HepG2 (cell line): Measurements from ENCODE around the gene EMC1. TPM values are rescaled to one million over a fixed set of nuclear protein-coding genes. Genes with fewer than 3 reads are reported as not detected.

Source experiments
- ATAC-seq: fragments of 200-7000 bp; cut with Tn5 transposase; 3 replicates; pipeline ENCODE4 v1.9.1; 2020; ENCODE audit warnings: mild to moderate bottlenecking, moderate library complexity
- BruUV-seq: library from RNA; stranded (reverse); fragments of 400-500 nt; replicated peaks from 2 replicates; lab custom pipeline; 2021; lab: Mats Ljungman, UMichigan
- CTCF ChIA-PET: fragments of 300-600 bp; formaldehyde crosslinking; extraction: SDS; loops from one replicate; lab custom pipeline; 2021; ENCODE audit warnings: low total read pairs, inconsistent platforms, low intra/inter-chr PET ratio; lab: Yijun Ruan, JAX
- POLR2A ChIA-PET: fragments of 350-600 bp; sonication (Branson Sonifier 250); formaldehyde crosslinking; loops from one replicate; lab custom pipeline; 2020; ENCODE audit warnings: antibody characterized with exemption, inconsistent platforms; lab: Yijun Ruan, JAX
- DNase-seq: peaks from one replicate; pipeline ENCODE4 v3.0.0-alpha.2; 2015; ENCODE audit warnings: low spot score
- FAIRE-seq: peaks from 3 replicates; lab custom pipeline; 2011; peaks lifted over from hg19 to GRCh38; lab: Jason Lieb, UNC
- H2AFZ ChIP-seq: one replicate; pipeline ENCODE4 v1.6.1; 2011; ENCODE audit warnings: low read length, inconsistent platforms
- H3K27ac ChIP-seq: fragments of 300-600 bp; 3 replicates; pipeline ENCODE4 v1.8.0; 2011; ENCODE audit warnings: mixed run types, mild to moderate bottlenecking, mixed read lengths, low read length, inconsistent platforms; ENCODE audit not compliant: insufficient read depth; ENCODE audit errors: extremely low read length
- H3K27me3 ChIP-seq, 2 experiments: fragments of 200-600 bp in 1 of 2; 2 replicates in 1 of 2; 3 replicates in 1 of 2; pipeline versions ENCODE4 v1.6.0 to v1.8.0; 2011; ENCODE audit warnings: low read length in 2 of 2, mild to moderate bottlenecking in 2 of 2, moderate library complexity in 2 of 2, inconsistent platforms in 1 of 2; ENCODE audit not compliant: insufficient read depth in 2 of 2, control insufficient read depth in 1 of 2
- H3K36me3 ChIP-seq, 2 experiments: fragments of 200-600 bp in 1 of 2; replicated peaks in 1 of 2; 2 replicates in 1 of 2; 3 replicates in 1 of 2; pipeline versions ENCODE4 v1.5.1 to v1.8.0; 2011; ENCODE audit warnings: low read length in 2 of 2, inconsistent platforms in 1 of 2; ENCODE audit not compliant: insufficient read depth in 2 of 2, control insufficient read depth in 1 of 2
- H3K4me1 ChIP-seq: 2 replicates; pipeline ENCODE4 v1.5.1; 2012; ENCODE audit warnings: low read length, inconsistent platforms; ENCODE audit not compliant: insufficient read depth
- H3K4me2 ChIP-seq: 2 replicates; pipeline ENCODE4 v1.6.0; 2011; ENCODE audit warnings: low read depth, low read length, inconsistent platforms
- H3K4me3 ChIP-seq, 3 experiments: fragments of 200-600 bp in 1 of 3; sonication (generic), shearing (Covaris generic) in 1 of 3; replicated peaks in 1 of 3; 2 replicates each; pipeline ENCODE4 v1.5.1; 2011 to 2016; ENCODE audit warnings: low read length in 3 of 3, inconsistent platforms in 2 of 3, low read depth in 2 of 3, mild to moderate bottlenecking in 2 of 3, control low read depth in 1 of 3, mixed read lengths in 1 of 3; ENCODE audit not compliant: insufficient read depth in 1 of 3
- H3K79me2 ChIP-seq: one replicate; pipeline ENCODE4 v1.6.1; 2011; ENCODE audit warnings: low read length, inconsistent platforms; ENCODE audit not compliant: insufficient read depth
- H3K9ac ChIP-seq: 2 replicates; pipeline ENCODE4 v1.6.0; 2011; ENCODE audit warnings: mild to moderate bottlenecking, low read depth, low read length, inconsistent platforms; ENCODE audit not compliant: insufficient read depth
- H3K9me3 ChIP-seq: 2 replicates; pipeline ENCODE4 v1.5.1; 2012; ENCODE audit warnings: mild to moderate bottlenecking, low read length
- H4K20me1 ChIP-seq: 2 replicates; pipeline ENCODE4 v1.6.0; 2011; ENCODE audit warnings: inconsistent platforms, mild to moderate bottlenecking, low read length, moderate library complexity; ENCODE audit not compliant: insufficient read depth
- ARNTL ChIP-seq: sonication (generic); formaldehyde crosslinking; IDR thresholded peaks from 2 replicates; pipeline ENCODE4 v1.4.0; 2020; ENCODE audit warnings: mild to moderate bottlenecking, missing genetic modification reagents
- ATF5 ChIP-seq: sonication (generic); formaldehyde crosslinking; IDR thresholded peaks from 2 replicates; pipeline ENCODE4 v1.4.0; 2020; ENCODE audit warnings: mild to moderate bottlenecking, low read depth, missing genetic modification reagents
- ELK4 ChIP-seq: sonication (generic); formaldehyde crosslinking; IDR thresholded peaks from 2 replicates; pipeline ENCODE4 v1.9.0; 2021; ENCODE audit warnings: missing genetic modification reagents, borderline replicate concordance
- GATAD2A ChIP-seq: IDR thresholded peaks from 2 replicates; pipeline ENCODE4 v1.6.1; 2016
- GLI4 ChIP-seq: sonication (generic); formaldehyde crosslinking; IDR thresholded peaks from 2 replicates; pipeline ENCODE4 v1.5.1; 2020; ENCODE audit warnings: missing genetic modification reagents, mild to moderate bottlenecking, moderate library complexity, borderline replicate concordance
- GMEB1 ChIP-seq: sonication (generic); formaldehyde crosslinking; IDR thresholded peaks from 2 replicates; pipeline ENCODE4 v1.5.1; 2020; ENCODE audit warnings: missing genetic modification reagents, mild to moderate bottlenecking, borderline replicate concordance
- HBP1 ChIP-seq: IDR thresholded peaks from 2 replicates; pipeline ENCODE4 v1.6.1; 2016; ENCODE audit warnings: low read depth, control low read depth
- HOXA7 ChIP-seq: sonication (generic); formaldehyde crosslinking; IDR thresholded peaks from 2 replicates; pipeline ENCODE4 v1.8.1; 2022; ENCODE audit warnings: mild to moderate bottlenecking, missing genetic modification reagents, moderate library complexity
- LBX2 ChIP-seq: sonication (generic); formaldehyde crosslinking; IDR thresholded peaks from 2 replicates; pipeline ENCODE4 v1.5.0; 2020; ENCODE audit warnings: missing genetic modification reagents, mild to moderate bottlenecking, borderline replicate concordance
- PHF8 ChIP-seq: sonication (generic); formaldehyde crosslinking; IDR thresholded peaks from 2 replicates; pipeline ENCODE4 v1.5.0; 2020; ENCODE audit warnings: missing genetic modification reagents
- PLRG1 ChIP-seq: fragments of 450-650 bp; conservative IDR thresholded peaks from 2 replicates; pipeline ENCODE4 v1.6.1; 2016
- SOX5 ChIP-seq: IDR thresholded peaks from 2 replicates; pipeline ENCODE4 v1.6.1; 2016; ENCODE audit warnings: borderline replicate concordance
- THRA ChIP-seq: sonication (generic); formaldehyde crosslinking; IDR thresholded peaks from 2 replicates; pipeline ENCODE4 v1.4.0; 2020; ENCODE audit warnings: missing genetic modification reagents, borderline replicate concordance
- TMF1 ChIP-seq: sonication (generic); formaldehyde crosslinking; IDR thresholded peaks from 2 replicates; pipeline ENCODE4 v1.8.1; 2022; ENCODE audit warnings: low read depth, missing genetic modification reagents
- ZNF607 ChIP-seq: sonication (generic); formaldehyde crosslinking; IDR thresholded peaks from 2 replicates; pipeline ENCODE4 v1.5.1; 2020; ENCODE audit warnings: missing genetic modification reagents, mild to moderate bottlenecking, borderline replicate concordance
- ZNF619 ChIP-seq: sonication (generic); formaldehyde crosslinking; IDR thresholded peaks from 2 replicates; pipeline ENCODE4 v1.4.0; 2020; ENCODE audit warnings: mild to moderate bottlenecking, missing genetic modification reagents
- ZNF737 ChIP-seq: sonication (generic); formaldehyde crosslinking; IDR thresholded peaks from 2 replicates; pipeline ENCODE4 v1.5.0; 2020; ENCODE audit warnings: missing genetic modification reagents, mild to moderate bottlenecking, borderline replicate concordance
- WGBS: methylation state at CpG from one replicate; pipeline ENCODE4 v1.1.6; 2017; ENCODE audit warnings: low lambda C conversion rate; 5-methylcytosine and 5-hydroxymethylcytosine counted together
- in situ Hi-C: cut with HindIII; loops from 2 replicates; pipeline ENCODE4 v1.10.0; 2017; ENCODE audit warnings: low pct_unique_long_range_greater_than_20kb; ENCODE audit not compliant: extremely low pct_ligation_motif_present
- intact Hi-C: fragments of 100-400 bp; cut with micrococcal nuclease; formaldehyde crosslinking; loops from one replicate; pipeline ENCODE4 v1.10.0; 2022; ENCODE audit not compliant: unreplicated experiment
- polyA plus RNA-seq, 8 experiments: library from polyadenylated mRNA; depleted of rRNA in 3 of 8; stranded (reverse) in 7 of 8; unstranded in 1 of 8; fragments of >200 nt; fragmentation: Illumina TruSeq in 4 of 8; extraction: Trizol in 4 of 8; gene quantifications; 2 replicates each; pipeline versions ENCODE4 v1.2.1 to v1.2.3, GENCODE V29; 2011 to 2016; ENCODE audit warnings: low read depth in 4 of 8, missing spikeins in 1 of 8, mixed read lengths in 1 of 8; ENCODE audit not compliant: insufficient read depth in 1 of 8
- total RNA-seq, 5 experiments: library from RNA; depleted of rRNA; stranded (reverse); fragments of >200 nt; fragmentation: Illumina TruSeq; extraction: Trizol; gene quantifications; 2 replicates each; pipeline ENCODE4 v1.2.3, GENCODE V29; 2016; ENCODE audit warnings: low read depth in 1 of 5

The EMC1 gene
- total and polyA plus RNA-seq, 2 of the 13 experiments (the other 11 are each of a cell fraction or from before 2014, with no cell fraction given): 38.0 to 61.3 TPM

GRCh38 chr1:19203440-19203839, 47.9 kb downstream of the EMC1 start:
- Histone ChIP-seq H3K4me1 (peaks cover 74% of the 10 kb centered on the region), H3K27ac (no peak overlapping the region), H2AFZ (no peak overlapping the region), H3K9me3 (no peaks in the 10 kb centered on the region), H3K4me3 (no peak overlapping the region), H3K9ac (no peak overlapping the region), H3K4me2 (no peak overlapping the region; the same call in 1 of the 2 replicates), H3K27me3 (no peaks in the 10 kb centered on the region; a peak in 1 of 5 replicates), H3K36me3 (peaks cover 18 to 43% of the 10 kb centered on the region in 2 experiments; a peak in 4 of 5 replicates), H4K20me1 (peaks cover 40% of the 10 kb centered on the region), H3K79me2 (peaks cover 94% of the 10 kb centered on the region)
- DNase-seq: no peak
- TF ChIP-seq ZNF607 (CRISPR knock-in tag) (no peak), TMF1 (CRISPR knock-in tag) (no peak), ZNF737 (CRISPR knock-in tag) (no peak), ELK4 (CRISPR knock-in tag) (no peak), ATF5 (CRISPR knock-in tag) (no peak), ARNTL (CRISPR knock-in tag) (no peak), GMEB1 (CRISPR knock-in tag) (no peak), THRA (CRISPR knock-in tag) (no peak), GATAD2A (CRISPR knock-in tag) (no peak), LBX2 (CRISPR knock-in tag) (no peak), GLI4 (CRISPR knock-in tag) (no peak), HOXA7 (no peak), PHF8 (CRISPR knock-in tag) (no peak), SOX5 (no peak), ZNF619 (no peak), PLRG1 (no peak), HBP1 (CRISPR knock-in tag) (no peak)
- ATAC-seq: no peak
- in situ Hi-C loops (no loop called here), intact Hi-C loops (no loop called here)
- BruUV-seq: no TSS peak
- no peak for FAIRE-seq
- ChIA-PET POLR2A (no interaction called here), CTCF (no interaction called here)
- WGBS: 98% methylated on average over 2 of the region's 2 CpGs
